Natural killer cell (primary cell): ENCODE results near the gene NAA15. TPM values are rescaled to one million over a fixed set of nuclear protein-coding genes. Genes with fewer than 3 reads are reported as not detected.

Experiments
- ATAC-seq, 3 donors: fragments of 150-1000 bp in 2 of 3; fragments of 200-7000 bp in 1 of 3; cut with Tn5 transposase; 1 replicate in 1 of 3; 2 replicates in 2 of 3; pipeline ENCODE4 v1.10.0; 2021; ENCODE audit warnings: mild to moderate bottlenecking in 2 of 3, moderate library complexity in 2 of 3
- DNase-seq, 2 donors: peaks; one replicate each; pipeline versions ENCODE4 v3.0.0 to v3.0.0-alpha.2; 2013 to 2021; ENCODE audit warnings: mixed read lengths in 1 of 2
- H3K27ac ChIP-seq: one replicate; pipeline ENCODE4 v1.5.1; 2013; ENCODE audit warnings: mild to moderate bottlenecking, low read length
- H3K27me3 ChIP-seq: one replicate; pipeline ENCODE4 v1.6.1; 2013; ENCODE audit warnings: low read length; ENCODE audit not compliant: control insufficient read depth, insufficient read depth
- H3K36me3 ChIP-seq: one replicate; pipeline ENCODE4 v1.6.1; 2013; ENCODE audit warnings: low read length; ENCODE audit not compliant: control insufficient read depth, insufficient read depth
- H3K4me1 ChIP-seq: one replicate; pipeline ENCODE4 v1.6.1; 2013; ENCODE audit warnings: low read length; ENCODE audit not compliant: control insufficient read depth, insufficient read depth
- H3K4me3 ChIP-seq: one replicate; pipeline ENCODE4 v1.5.1; 2013; ENCODE audit warnings: low read length
- H3K9me3 ChIP-seq: one replicate; pipeline ENCODE4 v1.6.1; 2013; ENCODE audit warnings: low read length; ENCODE audit not compliant: control insufficient read depth, insufficient read depth
- H3K27ac Mint-ChIP-seq, 2 donors: one replicate each; pipeline ENCODE4 v1.8.0; 2022; ENCODE audit warnings: mild to moderate bottlenecking in 2 of 2, mixed read lengths in 2 of 2, moderate library complexity in 1 of 2
- H3K27me3 Mint-ChIP-seq, 2 donors: one replicate each; pipeline ENCODE4 v1.8.0; 2022; ENCODE audit warnings: low read depth in 2 of 2, mixed read lengths in 2 of 2
- H3K36me3 Mint-ChIP-seq: one replicate; pipeline ENCODE4 v1.8.0; 2022; ENCODE audit warnings: mixed read lengths
- H3K4me1 Mint-ChIP-seq, 2 donors: one replicate each; pipeline ENCODE4 v1.8.0; 2022; ENCODE audit warnings: mixed read lengths in 2 of 2
- H3K4me3 Mint-ChIP-seq: one replicate; pipeline ENCODE4 v1.8.0; 2022; ENCODE audit warnings: mild to moderate bottlenecking, moderate library complexity, mixed read lengths
- H3K9me3 Mint-ChIP-seq, 2 donors: one replicate each; pipeline ENCODE4 v1.8.0; 2022; ENCODE audit warnings: mixed read lengths in 2 of 2
- WGBS: methylation state at CpG from one replicate; pipeline ENCODE4 v1.1.7; 2013; ENCODE audit warnings: missing lambda C conversion rate; ENCODE audit not compliant: insufficient coverage; 5-methylcytosine and 5-hydroxymethylcytosine counted together
- intact Hi-C: fragments of 100-400 bp; cut with micrococcal nuclease; formaldehyde crosslinking; loops from one replicate; pipeline ENCODE4 v1.14.2; 2022
- total RNA-seq, 4 donors: library from RNA; stranded (reverse); fragments of 120-200 nt in 1 of 4; gene quantifications; one replicate each; pipeline versions ENCODE4 v1.2.3 to v1.2.4, GENCODE V29; 2013 to 2022
- TF ChIP-seq, protein P1 (sequence below): fragments of 200-600 bp; IDR thresholded peaks from one replicate; pipeline ENCODE4 v1.8.0; 2022; ENCODE audit warnings: antibody characterized with exemption

NAA15 gene
- total RNA-seq, 3 donors from 2014 or later (not counting 1 experiment from before 2014, with no cell fraction given) = 56.7 to 66.3 (median 61.9) TPM

DNA sequence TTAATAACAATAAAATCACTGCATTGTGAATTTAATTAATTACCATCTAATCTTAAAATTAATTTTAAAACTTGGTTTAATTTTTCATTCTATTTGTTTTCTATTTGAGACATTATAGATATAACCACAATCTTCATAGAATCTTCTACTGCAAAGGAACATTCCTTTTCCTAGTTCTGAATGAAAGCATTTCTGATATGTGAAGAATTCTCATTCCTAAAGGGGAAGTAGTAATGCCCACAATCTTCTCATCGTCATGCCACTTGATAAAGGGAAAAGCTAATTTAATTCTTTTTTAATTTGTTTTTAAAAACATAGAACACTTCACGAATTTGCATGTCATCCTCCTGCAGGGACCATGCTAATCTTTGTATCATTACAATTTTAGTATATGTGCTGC, 45.0 kb upstream of the NAA15 start:
- H3K4me1 ChIP-seq = no peaks in the 10 kb centered on the region
- no peak overlapping the region for H3K4me3 ChIP-seq
- Mint-ChIP-seq H3K27me3 (no peaks in the 10 kb centered on the region), H3K36me3 (no peaks in the 10 kb centered on the region), H3K9me3 (no peaks in the 10 kb centered on the region), H3K4me3 (no peak overlapping the region), H3K4me1 (no peaks in the 10 kb centered on the region), H3K27ac (no peak overlapping the region)
- no peak overlapping the region for H3K27ac ChIP-seq
- DNase-seq = no peak
- no peaks in the 10 kb centered on the region for H3K9me3 ChIP-seq
- intact Hi-C loops = no loop called here
- no peaks in the 10 kb centered on the region for H3K27me3 ChIP-seq
- no peak for ATAC-seq
- no peaks in the 10 kb centered on the region for H3K36me3 ChIP-seq
- TF ChIP-seq, protein P1, sequence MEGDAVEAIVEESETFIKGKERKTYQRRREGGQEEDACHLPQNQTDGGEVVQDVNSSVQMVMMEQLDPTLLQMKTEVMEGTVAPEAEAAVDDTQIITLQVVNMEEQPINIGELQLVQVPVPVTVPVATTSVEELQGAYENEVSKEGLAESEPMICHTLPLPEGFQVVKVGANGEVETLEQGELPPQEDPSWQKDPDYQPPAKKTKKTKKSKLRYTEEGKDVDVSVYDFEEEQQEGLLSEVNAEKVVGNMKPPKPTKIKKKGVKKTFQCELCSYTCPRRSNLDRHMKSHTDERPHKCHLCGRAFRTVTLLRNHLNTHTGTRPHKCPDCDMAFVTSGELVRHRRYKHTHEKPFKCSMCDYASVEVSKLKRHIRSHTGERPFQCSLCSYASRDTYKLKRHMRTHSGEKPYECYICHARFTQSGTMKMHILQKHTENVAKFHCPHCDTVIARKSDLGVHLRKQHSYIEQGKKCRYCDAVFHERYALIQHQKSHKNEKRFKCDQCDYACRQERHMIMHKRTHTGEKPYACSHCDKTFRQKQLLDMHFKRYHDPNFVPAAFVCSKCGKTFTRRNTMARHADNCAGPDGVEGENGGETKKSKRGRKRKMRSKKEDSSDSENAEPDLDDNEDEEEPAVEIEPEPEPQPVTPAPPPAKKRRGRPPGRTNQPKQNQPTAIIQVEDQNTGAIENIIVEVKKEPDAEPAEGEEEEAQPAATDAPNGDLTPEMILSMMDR = no peak
- 44% methylated on average over 1 of the region's 2 CpGs for WGBS

DNA sequence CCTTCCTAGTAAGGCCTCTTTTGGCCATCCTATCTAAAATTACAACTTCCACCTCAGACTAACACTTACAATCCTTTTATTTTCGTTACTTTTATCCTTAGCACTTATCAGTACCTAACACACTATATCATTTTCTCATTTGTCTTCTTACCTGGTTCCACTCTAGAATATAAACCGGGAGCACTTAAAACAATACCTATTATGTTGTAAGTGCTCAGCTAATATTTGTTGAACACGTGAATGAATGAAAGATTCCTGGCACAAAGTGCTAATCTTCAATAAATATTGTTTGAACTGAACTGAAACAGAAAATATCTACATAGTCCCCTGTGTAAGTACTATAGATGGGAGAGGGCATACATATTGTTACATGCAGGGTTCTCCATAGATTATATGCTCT, 35.7 kb upstream of the NAA15 start:
- Histone ChIP-seq H3K27ac (no peak overlapping the region), H3K27me3 (no peaks in the 10 kb centered on the region), H3K36me3 (no peaks in the 10 kb centered on the region), H3K4me3 (no peak overlapping the region), H3K4me1 (peaks cover 7% of the 10 kb centered on the region), H3K9me3 (no peaks in the 10 kb centered on the region)
- no peak for DNase-seq
- intact Hi-C loops = loop anchor here (1.0 to 2.0 kb wide), 2 partner anchors 35 to 87 kb away; partner anchors contain the start of gene NAA15
- Mint-ChIP-seq H3K4me3 (peak overlapping the region; percentile 91), H3K27me3 (no peaks in the 10 kb centered on the region), H3K4me1 (peaks cover 18 to 22% of the 10 kb centered on the region in 2 donors), H3K36me3 (no peaks in the 10 kb centered on the region), H3K27ac (peak overlapping the region in 1 of 2 donors; percentile 95), H3K9me3 (no peaks in the 10 kb centered on the region)
- TF ChIP-seq, protein P1 = no peak
- ATAC-seq = no peak
- 50% methylated on average over 2 of the region's 3 CpGs for WGBS

DNA sequence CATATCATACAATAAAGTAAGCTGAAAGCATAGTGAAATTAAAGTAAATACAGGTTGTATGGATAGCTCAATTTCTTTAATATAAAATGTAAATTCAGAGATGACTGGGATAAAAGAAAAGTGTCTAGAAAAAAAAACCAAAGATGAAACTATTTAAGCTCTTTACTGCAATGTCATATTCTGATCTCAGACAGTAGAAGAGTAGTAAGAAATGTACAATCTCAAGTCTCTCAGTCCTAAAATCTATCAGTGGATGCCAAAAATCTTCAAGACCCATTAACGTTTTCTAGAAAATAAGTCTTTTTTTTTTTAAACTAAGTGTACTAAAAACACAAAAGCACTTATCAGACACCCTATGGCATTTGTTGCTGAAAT, 35.1 kb upstream of the NAA15 start:
- DNase-seq = no peak
- H3K27me3 ChIP-seq = no peaks in the 10 kb centered on the region
- H3K27ac Mint-ChIP-seq = peak overlapping the region; percentile 92 to 95
- H3K4me1 ChIP-seq = peaks cover 7% of the 10 kb centered on the region
- H3K36me3 ChIP-seq = no peaks in the 10 kb centered on the region
- peaks cover 18 to 22% of the 10 kb centered on the region in 2 donors for H3K4me1 Mint-ChIP-seq
- no peaks in the 10 kb centered on the region for H3K9me3 ChIP-seq
- peak overlapping the region; percentile 39 for H3K4me3 ChIP-seq
- intact Hi-C loops = loop anchor here (1.0 to 2.0 kb wide), 2 partner anchors 35 to 88 kb away; partner anchors contain the start of gene NAA15
- peak in 1 of 3 donors; percentile 4 for ATAC-seq
- H3K27me3 Mint-ChIP-seq = no peaks in the 10 kb centered on the region
- no peaks in the 10 kb centered on the region for H3K9me3 Mint-ChIP-seq
- 0% methylated on average over 1 of the region's 1 CpG for WGBS
- H3K27ac ChIP-seq = peak overlapping the region; percentile 87
- H3K4me3 Mint-ChIP-seq = peak overlapping the region; percentile 91
- TF ChIP-seq, protein P1 = no peak
- H3K36me3 Mint-ChIP-seq = no peaks in the 10 kb centered on the region
